ENCODE measurements around the gene ADAMTSL2.

ADAMTSL2 gene

GRCh38 chr9:133505901-133506652 is 28.4 kb upstream of the ADAMTSL2 start:
- TF ChIP-seq CTCF (IDR thresholded peaks at IDR 0.05): no peak

GRCh38 chr9:133506653-133507038 is 27.9 kb upstream of the ADAMTSL2 start:
- no peak for TF ChIP-seq CTCF (IDR thresholded peaks at IDR 0.05)

- TF ChIP-seq CTCF (IDR thresholded peaks at IDR 0.05): no peak
Observed at GRCh38 chr9:133507246-133507965, 27.1 kb upstream of the ADAMTSL2 start.

- no peak for TF ChIP-seq CTCF (IDR thresholded peaks at IDR 0.05)
Observed at GRCh38 chr9:133508046-133508445, 26.5 kb upstream of the ADAMTSL2 start.

GRCh38 chr9:133509179-133510083 is 25.1 kb upstream of the ADAMTSL2 start:
- no peak for TF ChIP-seq CTCF (IDR thresholded peaks at IDR 0.05)

- no peak for TF ChIP-seq CTCF (IDR thresholded peaks at IDR 0.05)
Observed at GRCh38 chr9:133510926-133511505, 23.5 kb upstream of the ADAMTSL2 start.

- TF ChIP-seq CTCF (IDR thresholded peaks at IDR 0.05): no peak
Observed at GRCh38 chr9:133511607-133512006, 22.9 kb upstream of the ADAMTSL2 start.
